Heart left ventricle (tissue), 13 donors: ENCODE measurements around the gene MED29.

Experiments used
- POLR2A ChIP-seq, 2 donors: fragments of 450-650 bp; IDR thresholded peaks; one replicate each; pipeline ENCODE4 v1.6.1; 2017; ENCODE audit warnings: antibody characterized with exemption in 2 of 2, mild to moderate bottlenecking in 2 of 2, moderate library complexity in 2 of 2
- TF ChIP-seq, protein P1 (sequence below), 12 donors: fragments of 200-600 bp; sonication (generic) in 4 of 12; IDR thresholded peaks; one replicate each; pipeline versions ENCODE4 v1.5.0 to v1.8.0; 2018 to 2022; ENCODE audit warnings: antibody characterized with exemption in 12 of 12, mild to moderate bottlenecking in 5 of 12
- donor health status: ischemic (EF 13 %, LVEDD 7.1; RV severe dilation, severe dysfunction).
- donor health status: DM: no; HTN: yes; CAD: no.
- donor health status: DM: no; HTN: no; CAD: no.
- donor health status: ischemic (EF 25% LVEDD 6.9; RV normal size, moderate dysfunction).
- donor health status: ischemic (EF 25% LVEDD 5.7; RV mildly dilated, moderate dysfunction).
- donor health status: ischemic (EF 35%, LVEDD 5.7; RV mildly dilated, moderate dysfunction).
- donor health status: nonischemic (EF 11% LVEDD 7.7; RV severe dilation, severe dysfunction).
- donor health status: DM: yes; HTN: yes; CAD: no.
- donor health status: PGD.
- donor health status: ischemic (EF 29% LVEDD 5.4; RV normal size, mild dysfunction).
- donor health status: nonischemic (EF 23%, LVEDD 6.1; RV moderate dilation, normal function).

DNA sequence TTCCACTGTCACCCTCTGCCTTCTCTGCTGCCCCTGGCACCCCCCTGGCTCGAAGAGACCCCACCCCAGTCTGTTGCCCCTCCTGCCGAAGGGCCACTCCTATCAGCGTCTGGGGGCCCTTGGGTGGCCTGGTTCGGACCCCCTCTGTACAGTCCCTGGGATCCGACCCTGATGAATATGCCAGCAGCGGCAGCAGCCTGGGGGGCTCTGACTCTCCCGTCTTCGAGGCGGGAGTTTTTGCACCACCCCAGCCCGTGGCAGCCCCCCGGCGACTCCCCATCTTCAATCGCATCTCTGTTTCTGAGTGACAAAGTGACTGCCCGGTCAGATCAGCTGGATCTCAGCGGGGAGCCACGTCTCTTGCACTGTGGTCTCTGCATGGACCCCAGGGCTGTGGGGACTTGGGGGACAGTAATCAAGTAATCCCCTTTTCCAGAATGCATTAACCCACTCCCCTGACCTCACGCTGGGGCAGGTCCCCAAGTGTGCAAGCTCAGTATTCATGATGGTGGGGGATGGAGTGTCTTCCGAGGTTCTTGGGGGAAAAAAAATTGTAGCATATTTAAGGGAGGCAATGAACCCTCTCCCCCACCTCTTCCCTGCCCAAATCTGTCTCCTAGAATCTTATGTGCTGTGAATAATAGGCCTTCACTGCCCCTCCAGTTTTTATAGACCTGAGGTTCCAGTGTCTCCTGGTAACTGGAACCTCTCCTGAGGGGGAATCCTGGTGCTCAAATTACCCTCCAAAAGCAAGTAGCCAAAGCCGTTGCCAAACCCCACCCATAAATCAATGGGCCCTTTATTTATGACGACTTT lies 17.4 kb downstream of the MED29 start:
- TF ChIP-seq, protein P1, sequence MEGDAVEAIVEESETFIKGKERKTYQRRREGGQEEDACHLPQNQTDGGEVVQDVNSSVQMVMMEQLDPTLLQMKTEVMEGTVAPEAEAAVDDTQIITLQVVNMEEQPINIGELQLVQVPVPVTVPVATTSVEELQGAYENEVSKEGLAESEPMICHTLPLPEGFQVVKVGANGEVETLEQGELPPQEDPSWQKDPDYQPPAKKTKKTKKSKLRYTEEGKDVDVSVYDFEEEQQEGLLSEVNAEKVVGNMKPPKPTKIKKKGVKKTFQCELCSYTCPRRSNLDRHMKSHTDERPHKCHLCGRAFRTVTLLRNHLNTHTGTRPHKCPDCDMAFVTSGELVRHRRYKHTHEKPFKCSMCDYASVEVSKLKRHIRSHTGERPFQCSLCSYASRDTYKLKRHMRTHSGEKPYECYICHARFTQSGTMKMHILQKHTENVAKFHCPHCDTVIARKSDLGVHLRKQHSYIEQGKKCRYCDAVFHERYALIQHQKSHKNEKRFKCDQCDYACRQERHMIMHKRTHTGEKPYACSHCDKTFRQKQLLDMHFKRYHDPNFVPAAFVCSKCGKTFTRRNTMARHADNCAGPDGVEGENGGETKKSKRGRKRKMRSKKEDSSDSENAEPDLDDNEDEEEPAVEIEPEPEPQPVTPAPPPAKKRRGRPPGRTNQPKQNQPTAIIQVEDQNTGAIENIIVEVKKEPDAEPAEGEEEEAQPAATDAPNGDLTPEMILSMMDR (IDR thresholded peaks at IDR 0.05): no peak
- peak in 1 of 2 donors; percentile 0 for TF ChIP-seq POLR2A (IDR thresholded peaks at IDR 0.05)
